Measurements from ENCODE around the gene SLC7A8.

The SLC7A8 gene

GRCh38 chr14:23093104-23093503, 90.4 kb downstream of the SLC7A8 start:
- no peak for DNase-seq

- DNase-seq, result no peak
Observed at GRCh38 chr14:23091294-23092225, 91.9 kb downstream of the SLC7A8 start.

- DNase-seq, result no peak
Observed at GRCh38 chr14:23090254-23090636, 93.2 kb downstream of the SLC7A8 start.

GRCh38 chr14:23089498-23090253, 93.8 kb downstream of the SLC7A8 start:
- DNase-seq, result no peak

GRCh38 chr14:23086565-23086964, 96.9 kb downstream of the SLC7A8 start:
- no peak for DNase-seq

- DNase-seq, result peak; percentile 22
Observed at GRCh38 chr14:23085458-23085857, 98.0 kb downstream of the SLC7A8 start.

- DNase-seq, result no peak
Observed at GRCh38 chr14:23080474-23080873, 103.0 kb downstream of the SLC7A8 start.

- no peak for DNase-seq
Observed at GRCh38 chr14:23079716-23080115, 103.7 kb downstream of the SLC7A8 start.

- DNase-seq, result no peak
Observed at GRCh38 chr14:23078692-23079116, 104.8 kb downstream of the SLC7A8 start.

GRCh38 chr14:23077962-23078361, 105.5 kb downstream of the SLC7A8 start:
- DNase-seq, result no peak

- peak; percentile 33 for DNase-seq
Observed at GRCh38 chr14:23076785-23077408, 106.6 kb downstream of the SLC7A8 start.
